Lung (tissue), 12 donors: ENCODE measurements around the gene HECA. TPM values are rescaled to one million over a fixed set of nuclear protein-coding genes. Genes with fewer than 3 reads are reported as not detected.
A peak's percentile ranks its signal among the peaks of the same experiment; 100 is the strongest.
"Not testable (repeated sequence)": the region's sequence is repeated elsewhere in the genome, so short reads cannot be mapped to it uniquely, and the experiment has no call there.

ENCODE experiments used
- ATAC-seq: fragments of 200-7000 bp; cut with Tn5 transposase; one replicate; pipeline ENCODE4 v1.9.1; 2020; ENCODE audit warnings: moderate number of reproducible peaks; ENCODE audit not compliant: insufficient read depth, low FRiP score
- DNase-seq, 3 donors: peaks; one replicate each; pipeline ENCODE4 v3.0.0-alpha.2; 2013 to 2017
- H3K27ac ChIP-seq, 2 donors: one replicate each; pipeline ENCODE4 v1.5.1; 2013; ENCODE audit warnings: mild to moderate bottlenecking in 2 of 2, moderate library complexity in 2 of 2, control low read depth in 1 of 2, inconsistent platforms in 1 of 2, low read depth in 1 of 2, low read length in 1 of 2
- H3K27me3 ChIP-seq, 3 donors: one replicate each; pipeline ENCODE4 v1.5.1; 2013; ENCODE audit warnings: low read length in 2 of 3; ENCODE audit not compliant: control insufficient read depth in 3 of 3, insufficient read depth in 3 of 3
- H3K36me3 ChIP-seq, 4 donors: one replicate each; pipeline ENCODE4 v1.5.1; 2013; ENCODE audit warnings: low read length in 4 of 4, mild to moderate bottlenecking in 1 of 4, moderate library complexity in 1 of 4; ENCODE audit not compliant: control insufficient read depth in 4 of 4, insufficient read depth in 4 of 4
- H3K4me1 ChIP-seq, 5 donors: one replicate each; pipeline ENCODE4 v1.5.1; 2013; ENCODE audit warnings: low read length in 5 of 5, mild to moderate bottlenecking in 2 of 5, moderate library complexity in 1 of 5; ENCODE audit not compliant: control insufficient read depth in 5 of 5, insufficient read depth in 5 of 5
- H3K4me3 ChIP-seq: one replicate; pipeline ENCODE4 v1.5.1; 2013; ENCODE audit warnings: mild to moderate bottlenecking, control low read depth, moderate library complexity
- H3K9ac ChIP-seq, 2 donors: one replicate each; pipeline ENCODE4 v1.5.1; 2013; ENCODE audit warnings: low read length in 2 of 2, control low read depth in 1 of 2; ENCODE audit not compliant: insufficient read depth in 1 of 2
- H3K9me3 ChIP-seq, 4 donors: one replicate each; pipeline ENCODE4 v1.5.1; 2013; ENCODE audit warnings: low read length in 3 of 4, mild to moderate bottlenecking in 1 of 4, moderate library complexity in 1 of 4; ENCODE audit not compliant: control insufficient read depth in 4 of 4, insufficient read depth in 3 of 4
- CTCF ChIP-seq: IDR thresholded peaks from 2 replicates; pipeline ENCODE4 v1.5.1; 2012; ENCODE audit warnings: mild to moderate bottlenecking; ENCODE audit errors: control extremely low read depth, extremely low read depth
- WGBS, 2 donors: extraction: QIAGEN DNeasy Blood & Tissue Kit; methylation state at CpG; one replicate each; pipeline ENCODE4 v1.1.7; 2013; 5-methylcytosine and 5-hydroxymethylcytosine counted together
- polyA plus RNA-seq, 2 donors: library from polyadenylated mRNA; stranded (reverse); fragments of 200-250 nt; gene quantifications; one replicate each; pipeline ENCODE4 v1.2.1, GENCODE V29; 2013
- total RNA-seq, 2 donors: library from RNA; depleted of rRNA in 1 of 2; stranded (reverse); fragments of >200 nt in 1 of 2; gene quantifications; one replicate each; pipeline ENCODE4 v1.2.1, GENCODE V29; 2014 to 2021
- donor health status: control.
- donor health status: control.
- donor health status: Bipolar disorder and iron deficiency.
- donor health status: healthy.
- donor health status: DM: yes; HTN: yes; CAD: no.

HECA gene
- total and polyA plus RNA-seq, 4 donors = 12.1 to 37.6 (median 21.8) TPM

GRCh38 chr6:139137706-139138105 is 2.8 kb downstream of the HECA start:
- Histone ChIP-seq H3K36me3 (peaks cover 0 to 4% (median 0%) of the 10 kb centered on the region in 4 donors), H3K4me1 (peaks cover 0 to 20% (median 10%) of the 10 kb centered on the region in 5 donors), H3K9ac (peak overlapping the region in 1 of 2 donors; percentile 39), H3K27ac (peak overlapping the region in 1 of 2 donors; percentile 99), H3K4me3 (no peak overlapping the region), H3K9me3 (no peaks in the 10 kb centered on the region), H3K27me3 (no peaks in the 10 kb centered on the region)
- TF ChIP-seq CTCF = no peak
- peak in 2 of 3 donors; percentile 60 to 61 for DNase-seq
- no peak for ATAC-seq
- 68 to 82% methylated on average over 2 of the region's 2 CpGs for WGBS, 2 donors

GRCh38 chr6:139140854-139141253 is 6.0 kb downstream of the HECA start:
- not testable (repeated sequence) for DNase-seq, H3K27me3 ChIP-seq, H3K27ac ChIP-seq, H3K4me3 ChIP-seq, H3K36me3 ChIP-seq, H3K9me3 ChIP-seq, ATAC-seq, H3K9ac ChIP-seq
- 88 to 97% methylated on average over 12 of the region's 12 CpGs for WGBS, 2 donors
- H3K4me1 ChIP-seq = peaks cover 0 to 24% (median 10%) of the 10 kb centered on the region in 5 donors

- WGBS, 2 donors = 94 to 97% methylated on average over 3 of the region's 3 CpGs
- no peak for DNase-seq
- TF ChIP-seq CTCF = no peak
- Histone ChIP-seq H3K27me3 (no peaks in the 10 kb centered on the region), H3K4me3 (no peak overlapping the region), H3K9ac (no peak overlapping the region), H3K27ac (no peak overlapping the region), H3K36me3 (no peaks in the 10 kb centered on the region), H3K4me1 (peaks cover 1 to 27% (median 12%) of the 10 kb centered on the region in 5 donors), H3K9me3 (no peaks in the 10 kb centered on the region)
- no peak for ATAC-seq
Measured at GRCh38 chr6:139142262-139142661, 7.4 kb downstream of the HECA start.

GRCh38 chr6:139143111-139143510 is 8.2 kb downstream of the HECA start:
- WGBS, 2 donors = 77% methylated on average over 3 of the region's 3 CpGs
- DNase-seq = no peak
- no peak overlapping the region for H3K9ac ChIP-seq

More at GRCh38 chr6:139143111-139143510, 8.2 kb downstream of the HECA start:
- Histone ChIP-seq H3K4me3 (no peak overlapping the region), H3K4me1 (peaks cover 4 to 26% (median 7%) of the 10 kb centered on the region in 5 donors), H3K27ac (no peak overlapping the region), H3K27me3 (no peaks in the 10 kb centered on the region), H3K36me3 (no peaks in the 10 kb centered on the region), H3K9me3 (no peaks in the 10 kb centered on the region)
- no peak for ATAC-seq
- TF ChIP-seq CTCF = no peak
